Stimulated activated CD4-positive, alpha-beta T cell treated with anti-CD3 and anti-CD28 coated beads, Interleukin-2, amount 100 ng/mL, for 24 hours (primary cell): ENCODE results near the gene GRB7.
"Not testable (repeated sequence)": the region's sequence is repeated elsewhere in the genome, so short reads cannot be mapped to it uniquely, and the experiment has no call there.

Source experiments
- DNase-seq, 2 donors: peaks; one replicate each; pipeline ENCODE4 v3.0.0-alpha.2; 2020

GRB7 gene

GRCh38 chr17:39753514-39754160, 15.9 kb downstream of the GRB7 start:
- DNase-seq: no peak

- peak; percentile 92 to 96 for DNase-seq
These were observed 16.6 kb downstream of the GRB7 start for GRCh38 chr17:39754161-39754957.

GRCh38 chr17:39754958-39755553, 17.3 kb downstream of the GRB7 start:
- peak in 1 of 2 donors; percentile 38 for DNase-seq

- DNase-seq: peak; percentile 51 to 62
These were observed 18.0 kb downstream of the GRB7 start for GRCh38 chr17:39755554-39756379.

- no peak for DNase-seq
These were observed 18.8 kb downstream of the GRB7 start for GRCh38 chr17:39756380-39757079.

GRCh38 chr17:39757176-39757662, 19.5 kb downstream of the GRB7 start:
- DNase-seq: no peak

GRCh38 chr17:39757931-39758873, 20.5 kb downstream of the GRB7 start:
- peak; percentile 55 to 64 for DNase-seq

- DNase-seq: no peak
These were observed 21.5 kb downstream of the GRB7 start for GRCh38 chr17:39759204-39759603.

- DNase-seq: no peak
These were observed 24.2 kb downstream of the GRB7 start for GRCh38 chr17:39761861-39762496.

- no peak for DNase-seq
These were observed 25.5 kb downstream of the GRB7 start for GRCh38 chr17:39763051-39763820.

GRCh38 chr17:39764171-39764570, 26.4 kb downstream of the GRB7 start:
- not testable (repeated sequence) for DNase-seq

GRCh38 chr17:39765175-39765574, 27.4 kb downstream of the GRB7 start:
- DNase-seq: no peak

GRCh38 chr17:39765766-39766165, 28.0 kb downstream of the GRB7 start:
- DNase-seq: no peak

GRCh38 chr17:39767147-39767546, 29.4 kb downstream of the GRB7 start:
- no peak for DNase-seq

- peak; percentile 55 to 67 for DNase-seq
These were observed 32.3 kb downstream of the GRB7 start for GRCh38 chr17:39769974-39770587.

- no peak for DNase-seq
These were observed 34.7 kb downstream of the GRB7 start for GRCh38 chr17:39772415-39772814.

- no peak for DNase-seq
These were observed 35.5 kb downstream of the GRB7 start for GRCh38 chr17:39772987-39773934.

GRCh38 chr17:39774047-39774446, 36.3 kb downstream of the GRB7 start:
- no peak for DNase-seq
